Activated T-cell treated with anti-CD3 and anti-CD28 coated beads, Interleukin-2, amount 50 U/mL, for 72 hours (primary cell): ENCODE measurements around the gene PDSS2. TPM values are rescaled to one million over a fixed set of nuclear protein-coding genes. Genes with fewer than 3 reads are reported as not detected.
A peak's percentile ranks its signal among the peaks of the same experiment; 100 is the strongest.
"Not testable (repeated sequence)": the region's sequence is repeated elsewhere in the genome, so short reads cannot be mapped to it uniquely, and the experiment has no call there.

Experiments used
- ATAC-seq, 2 donors: fragments of 150-1000 bp; cut with Tn5 transposase; replicated peaks in 1 of 2; 2 replicates each; pipeline ENCODE4 v1.10.0; 2021; ENCODE audit warnings: moderate library complexity in 2 of 2, mild to moderate bottlenecking in 1 of 2
- DNase-seq, 2 donors: peaks; one replicate each; pipeline ENCODE4 v3.0.0; 2021 to 2022; ENCODE audit warnings: mixed read lengths in 1 of 2
- H3K27ac Mint-ChIP-seq: one replicate; pipeline ENCODE4 v1.8.0; 2022; ENCODE audit warnings: mild to moderate bottlenecking, moderate library complexity, mixed read lengths
- H3K27me3 Mint-ChIP-seq: one replicate; pipeline ENCODE4 v1.8.0; 2022; ENCODE audit warnings: low read depth, mixed read lengths
- H3K36me3 Mint-ChIP-seq, 2 donors: one replicate each; pipeline ENCODE4 v1.8.0; 2022; ENCODE audit warnings: mixed read lengths in 2 of 2, mild to moderate bottlenecking in 1 of 2; ENCODE audit not compliant: insufficient read depth in 2 of 2
- H3K4me1 Mint-ChIP-seq: one replicate; pipeline ENCODE4 v1.8.0; 2022; ENCODE audit warnings: low read depth, mixed read lengths
- H3K4me3 Mint-ChIP-seq, 2 donors: one replicate each; pipeline ENCODE4 v1.8.0; 2022; ENCODE audit warnings: mild to moderate bottlenecking in 2 of 2, mixed read lengths in 2 of 2, moderate library complexity in 2 of 2
- H3K9me3 Mint-ChIP-seq, 2 donors: one replicate each; pipeline ENCODE4 v1.8.0; 2022; ENCODE audit warnings: mixed read lengths in 2 of 2
- total RNA-seq, 2 donors: library from RNA; stranded (reverse); gene quantifications; one replicate each; pipeline ENCODE4 v1.2.3, GENCODE V29; 2022

PDSS2 gene
- total RNA-seq, 2 donors from 2014 or later: 12.1 to 14.3 TPM

DNA sequence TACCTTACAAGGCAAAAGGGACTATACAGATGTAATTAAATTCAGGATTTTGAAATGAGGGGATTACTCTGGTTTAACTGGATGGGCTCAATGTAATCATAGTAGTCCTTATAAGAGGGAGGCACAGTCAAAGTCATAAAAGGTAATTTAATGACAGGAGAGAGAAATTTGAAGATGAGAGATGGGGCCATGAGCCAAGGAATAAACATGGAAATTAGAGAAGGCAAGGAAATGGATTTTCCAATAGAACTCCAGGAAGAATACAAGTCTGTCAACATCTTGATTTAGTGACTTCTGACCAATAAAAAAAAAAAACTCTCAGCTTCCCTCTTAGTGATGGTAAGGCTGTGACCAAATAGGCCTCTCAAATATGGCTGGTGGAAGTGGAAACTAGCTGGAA lies 242.1 kb downstream of the PDSS2 start:
- H3K4me1 Mint-ChIP-seq: peaks cover under 1% of the 10 kb centered on the region
- no peak overlapping the region for H3K4me3 Mint-ChIP-seq
- no peak for DNase-seq
- ATAC-seq: no peak
- no peak overlapping the region for H3K27ac Mint-ChIP-seq
- H3K27me3 Mint-ChIP-seq: no peaks in the 10 kb centered on the region
- H3K9me3 Mint-ChIP-seq: no peaks in the 10 kb centered on the region
- no peaks in the 10 kb centered on the region for H3K36me3 Mint-ChIP-seq

DNA sequence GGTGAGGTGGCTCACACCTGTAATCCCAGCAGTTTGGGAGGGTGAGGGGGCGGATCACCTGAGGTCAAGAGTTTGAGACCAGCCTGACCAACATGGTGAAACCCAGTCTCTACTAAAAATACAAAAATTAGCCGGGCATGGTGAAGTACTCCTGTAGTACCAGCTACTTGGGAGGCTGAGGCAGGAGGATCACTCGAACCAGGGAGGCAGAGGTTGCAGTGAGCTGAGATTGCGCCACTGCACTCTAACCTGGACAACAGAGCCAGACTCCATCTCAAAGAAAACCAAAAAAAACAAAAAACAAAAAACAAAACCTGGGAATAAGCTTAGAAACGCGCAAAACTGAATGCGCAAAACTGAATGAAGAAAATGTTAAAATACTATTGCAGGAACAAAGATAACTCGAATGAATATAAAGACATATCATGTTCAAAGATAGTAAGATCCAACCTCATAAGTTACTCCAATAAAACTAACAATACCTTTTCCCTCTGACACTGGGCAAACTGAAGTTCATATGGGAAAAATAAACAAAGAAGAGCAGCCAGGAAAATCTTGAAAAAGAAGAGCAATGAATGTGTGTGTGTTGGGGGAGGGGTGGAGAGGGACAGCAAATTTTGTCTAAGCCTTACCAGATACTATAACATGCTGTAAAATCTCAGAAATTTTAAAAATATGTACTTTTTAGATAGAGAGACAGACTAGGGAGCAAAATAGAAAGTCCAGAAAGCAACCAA lies 243.0 kb downstream of the PDSS2 start:
- ATAC-seq (no peak), DNase-seq (no peak)
- no peak overlapping the region for H3K27ac Mint-ChIP-seq
- peaks cover 6% of the 10 kb centered on the region for H3K4me1 Mint-ChIP-seq
- H3K4me3 Mint-ChIP-seq: no peak overlapping the region
- no peaks in the 10 kb centered on the region for H3K27me3 Mint-ChIP-seq
- H3K36me3 Mint-ChIP-seq: no peaks in the 10 kb centered on the region
- H3K9me3 Mint-ChIP-seq: no peaks in the 10 kb centered on the region

DNA sequence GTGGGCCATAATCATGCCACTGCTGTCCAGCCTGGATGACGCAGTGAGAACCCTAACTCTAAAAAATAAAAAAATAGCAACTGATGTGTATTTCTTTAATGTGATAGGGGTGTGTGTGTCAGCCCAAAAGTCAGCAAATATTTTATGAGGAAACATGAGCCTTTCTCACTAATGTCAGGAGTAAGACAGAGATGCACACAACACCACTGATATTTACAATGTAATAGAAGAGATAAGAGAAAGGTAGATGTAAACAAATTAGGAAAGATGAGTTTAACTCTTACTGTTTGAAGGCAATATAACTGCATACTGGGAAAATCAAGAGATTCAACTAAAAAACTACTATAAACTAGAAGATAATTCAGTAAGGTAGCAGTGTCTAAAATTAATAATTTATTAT lies 244.0 kb downstream of the PDSS2 start:
- Mint-ChIP-seq H3K36me3 (no peaks in the 10 kb centered on the region), H3K9me3 (no peaks in the 10 kb centered on the region), H3K4me3 (no peak overlapping the region), H3K27me3 (no peaks in the 10 kb centered on the region), H3K4me1 (peaks cover 6% of the 10 kb centered on the region), H3K27ac (no peak overlapping the region)
- DNase-seq: no peak
- no peak for ATAC-seq

DNA sequence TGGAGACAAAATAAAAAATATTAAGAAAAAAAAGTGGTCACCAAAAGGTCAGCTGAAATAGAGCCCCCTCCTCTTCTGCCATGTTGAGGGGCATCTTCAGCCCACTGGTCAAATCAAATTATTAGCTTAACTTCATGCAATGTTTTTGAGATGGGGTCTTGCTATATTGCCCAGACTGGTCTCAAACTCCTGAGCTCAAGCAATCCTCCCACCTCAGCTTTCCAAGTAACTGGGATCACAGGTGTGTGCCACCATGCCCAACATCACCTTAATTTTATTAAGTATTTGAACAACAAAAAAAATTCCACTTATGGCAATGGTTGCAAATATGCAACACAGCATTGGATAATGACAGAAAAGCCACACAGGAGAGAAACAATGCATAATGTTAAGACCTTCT lies 244.7 kb downstream of the PDSS2 start:
- H3K36me3 Mint-ChIP-seq: no peaks in the 10 kb centered on the region
- peaks cover 6% of the 10 kb centered on the region for H3K4me1 Mint-ChIP-seq
- no peak overlapping the region for H3K4me3 Mint-ChIP-seq
- DNase-seq: no peak
- no peak overlapping the region for H3K27ac Mint-ChIP-seq
- ATAC-seq: no peak
- no peaks in the 10 kb centered on the region for H3K9me3 Mint-ChIP-seq
- no peaks in the 10 kb centered on the region for H3K27me3 Mint-ChIP-seq

DNA sequence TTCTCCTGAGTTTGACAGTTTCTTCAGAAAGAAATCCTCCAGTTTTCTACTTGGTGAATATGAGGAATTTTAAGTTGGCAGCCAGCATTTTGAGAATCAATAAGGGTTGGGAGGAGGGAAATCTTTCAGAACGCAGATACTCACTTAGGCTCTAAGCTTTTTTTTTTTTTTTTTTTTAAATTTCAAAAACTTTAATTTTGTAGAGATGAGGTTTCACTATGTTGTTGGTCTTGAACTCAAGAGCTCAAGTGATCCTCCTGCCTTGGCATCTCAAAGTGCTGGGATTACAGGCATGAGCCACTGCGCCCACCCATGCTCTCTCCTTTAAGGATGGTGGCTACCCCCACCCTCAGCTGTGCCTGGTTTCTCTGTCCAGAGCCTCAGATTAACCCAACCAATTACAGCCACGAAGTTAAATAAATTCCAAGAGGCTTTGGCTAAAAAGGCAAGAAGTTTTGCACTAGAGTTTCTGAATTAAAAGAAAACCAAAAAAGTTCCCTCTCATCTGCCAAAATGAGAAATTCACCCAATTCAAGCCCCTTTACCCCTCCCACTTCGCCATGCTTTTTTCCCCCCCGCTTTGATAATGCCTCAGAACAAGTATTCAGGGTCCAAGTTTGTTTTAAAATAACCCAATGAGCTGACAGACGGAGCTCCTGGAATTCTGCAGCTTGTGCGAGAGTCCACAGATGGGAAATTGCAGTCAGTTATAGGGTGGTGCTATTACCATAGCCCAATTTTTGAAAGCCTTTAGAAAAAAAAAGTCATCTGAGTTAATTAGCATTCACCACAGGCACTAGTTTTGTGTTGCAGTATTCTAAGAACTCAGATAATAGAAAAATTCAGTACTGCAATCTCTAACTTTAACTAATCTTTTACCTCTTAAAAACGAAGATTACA lies 249.7 kb downstream of the PDSS2 start:
- H3K27me3 Mint-ChIP-seq: no peaks in the 10 kb centered on the region

DNA sequence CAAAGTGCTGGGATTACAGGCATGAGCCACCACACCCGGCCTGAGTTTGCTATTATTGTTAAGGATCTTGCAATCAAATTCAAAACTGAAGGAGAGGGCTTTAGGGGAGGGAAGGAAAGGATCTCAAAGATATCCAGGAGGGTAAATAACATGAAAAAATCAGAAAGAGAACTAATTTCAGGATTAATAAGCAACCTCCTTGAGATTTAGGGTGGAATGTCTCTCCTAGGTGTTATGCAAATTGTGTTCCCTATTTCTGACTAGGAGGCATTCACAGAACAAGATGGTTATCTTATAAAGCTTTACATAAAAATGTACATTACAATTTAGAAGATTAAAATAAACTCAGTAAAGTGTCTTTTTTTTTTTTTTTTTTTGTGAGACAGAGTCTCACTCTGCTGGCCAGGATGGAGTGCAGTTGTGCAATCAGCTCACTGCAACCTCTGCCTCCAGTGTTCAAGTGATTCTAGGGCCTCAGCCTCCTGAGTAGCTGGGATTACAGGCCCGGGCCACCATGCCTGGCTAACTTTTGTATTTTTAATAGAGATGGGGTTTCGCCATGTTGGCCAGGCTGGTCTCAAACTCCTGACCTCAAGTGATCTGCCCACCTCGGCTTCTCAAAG lies 252.0 kb downstream of the PDSS2 start:
- H3K27me3 Mint-ChIP-seq: no peaks in the 10 kb centered on the region
- ATAC-seq (no peak), DNase-seq (no peak)
- peaks cover 4 to 6% of the 10 kb centered on the region in 2 donors for H3K36me3 Mint-ChIP-seq
- no peak overlapping the region for H3K4me3 Mint-ChIP-seq
- no peak overlapping the region for H3K27ac Mint-ChIP-seq
- H3K9me3 Mint-ChIP-seq: peaks cover 3 to 4% of the 10 kb centered on the region in 2 donors
- H3K4me1 Mint-ChIP-seq: peaks cover 6% of the 10 kb centered on the region

More for the DNA sequence above, 249.7 kb downstream of the PDSS2 start:
- Mint-ChIP-seq H3K9me3 (no peaks in the 10 kb centered on the region), H3K27ac (no peak overlapping the region), H3K4me3 (no peak overlapping the region), H3K36me3 (peaks cover 2% of the 10 kb centered on the region in 2 donors), H3K4me1 (peaks cover 6% of the 10 kb centered on the region)
- ATAC-seq (no peak), DNase-seq (no peak)

DNA sequence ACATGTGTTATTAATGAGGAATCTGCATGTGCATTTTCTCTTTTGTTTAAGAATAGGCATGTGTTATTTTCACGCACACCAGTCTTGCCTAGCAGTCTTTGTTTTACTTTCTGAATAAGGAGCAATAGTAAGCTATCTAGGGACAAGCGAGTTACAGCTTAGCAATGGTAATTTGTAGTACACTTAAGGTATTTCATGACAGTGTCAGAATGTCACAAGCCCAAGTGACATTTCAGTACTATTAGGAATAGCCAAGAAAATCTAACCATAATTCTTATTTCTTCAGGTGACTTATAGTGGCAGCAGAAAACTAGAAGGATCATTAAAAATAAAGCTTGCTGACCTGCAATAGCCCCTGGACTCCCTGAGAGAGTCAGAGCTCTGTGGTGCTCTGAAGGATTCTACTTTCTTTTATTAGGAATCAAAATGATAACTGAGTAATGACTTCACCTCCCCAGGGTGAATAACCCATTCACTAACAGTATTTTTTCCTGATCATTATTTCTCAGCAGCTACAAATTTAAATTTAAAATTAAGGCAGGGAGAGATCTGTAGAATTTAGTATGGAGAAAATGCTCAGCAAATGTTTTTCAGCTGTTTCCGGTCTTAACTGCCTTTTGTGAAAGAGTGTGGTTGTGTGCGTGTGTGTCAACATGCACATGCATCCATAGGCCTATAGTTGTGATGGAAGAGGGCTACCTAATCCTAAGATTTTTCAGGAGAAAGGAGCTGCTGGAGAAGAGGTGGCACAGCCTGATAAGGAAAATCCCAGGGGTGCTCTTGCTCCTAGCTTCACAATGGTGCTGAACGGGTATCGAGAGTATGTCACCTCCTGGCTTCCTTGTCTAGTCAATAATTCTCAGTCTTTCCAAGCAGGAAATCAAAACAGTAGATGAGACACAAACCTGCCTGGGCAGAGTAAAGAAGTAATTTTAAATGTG lies 254.0 kb downstream of the PDSS2 start:
- DNase-seq: no peak
- no peak overlapping the region for H3K4me3 Mint-ChIP-seq
- H3K4me1 Mint-ChIP-seq: no peaks in the 10 kb centered on the region
- ATAC-seq: no peak
- H3K36me3 Mint-ChIP-seq: peaks cover 4 to 6% of the 10 kb centered on the region in 2 donors
- H3K27me3 Mint-ChIP-seq: no peaks in the 10 kb centered on the region
- peaks cover 3 to 4% of the 10 kb centered on the region in 2 donors for H3K9me3 Mint-ChIP-seq
- no peak overlapping the region for H3K27ac Mint-ChIP-seq

DNA sequence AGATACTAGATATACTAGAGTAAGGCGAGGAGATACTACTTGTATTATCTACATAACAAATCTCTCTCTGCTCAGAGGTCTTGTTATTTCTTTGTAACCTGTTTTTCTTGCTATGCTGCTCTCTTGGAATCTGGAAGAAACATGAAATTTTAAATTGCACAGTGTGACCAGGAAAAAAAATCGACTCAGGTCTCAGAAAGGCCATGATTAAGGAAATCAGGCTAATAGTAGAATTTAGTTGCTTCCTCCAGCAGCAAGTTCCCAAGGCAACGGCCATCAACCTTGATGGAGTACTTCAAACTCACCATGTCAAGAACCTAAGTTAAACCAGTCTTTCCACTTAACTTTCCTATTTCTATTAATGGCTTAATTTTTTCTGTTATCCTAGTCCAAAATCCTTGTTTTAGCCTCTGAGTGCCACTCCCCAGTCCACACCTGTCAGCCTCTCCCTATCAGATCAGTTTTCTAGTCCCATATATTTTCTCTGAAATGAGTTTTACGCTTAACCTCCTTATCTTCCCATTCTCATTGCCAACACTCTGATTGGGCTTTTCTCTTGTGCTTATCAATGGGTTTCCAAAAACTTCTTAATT lies 256.4 kb downstream of the PDSS2 start:
- no peaks in the 10 kb centered on the region for H3K4me1 Mint-ChIP-seq
- peaks cover 4 to 6% of the 10 kb centered on the region in 2 donors for H3K36me3 Mint-ChIP-seq
- DNase-seq: no peak

DNA sequence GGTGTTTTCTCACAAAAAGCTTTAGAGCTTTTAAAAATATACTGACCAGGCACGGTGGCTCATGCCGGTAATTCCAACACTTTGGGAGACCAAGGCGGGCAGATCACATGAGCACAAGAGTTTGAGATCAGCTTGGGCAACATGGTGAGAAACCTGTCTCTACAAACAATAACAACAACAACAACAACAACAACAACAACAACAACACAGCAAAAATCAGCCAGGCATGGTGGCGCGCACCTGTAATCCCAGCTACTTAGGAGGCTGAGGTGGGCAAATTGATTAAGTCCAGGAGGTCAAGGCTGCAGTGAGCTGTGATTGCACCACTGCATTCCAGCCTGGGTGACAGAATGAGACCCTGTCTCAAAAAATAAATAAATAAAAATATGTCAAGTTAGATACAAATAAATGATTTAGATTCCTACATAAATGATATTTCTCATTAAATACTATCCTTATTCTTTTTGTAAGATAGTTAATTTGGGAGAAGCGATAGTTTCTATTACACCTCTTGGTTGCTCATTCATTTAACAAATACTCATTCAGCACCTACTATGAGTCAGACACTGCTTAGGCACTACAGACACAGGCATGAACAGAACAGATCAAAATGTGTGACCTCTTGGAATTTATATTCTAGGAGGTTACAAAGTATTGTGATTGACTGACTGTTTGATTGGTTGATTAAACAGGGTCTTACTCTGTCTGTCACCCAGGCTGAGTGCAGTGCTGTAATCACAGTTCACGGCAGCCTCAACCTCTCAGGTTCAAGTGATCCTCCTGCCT lies 260.5 kb downstream of the PDSS2 start:
- Mint-ChIP-seq H3K4me1 (no peaks in the 10 kb centered on the region), H3K9me3 (no peaks in the 10 kb centered on the region), H3K4me3 (no peak overlapping the region), H3K27ac (no peak overlapping the region), H3K27me3 (no peaks in the 10 kb centered on the region), H3K36me3 (peaks cover 0 to 2% of the 10 kb centered on the region in 2 donors)
- ATAC-seq (peak; percentile 30 to 40), DNase-seq (no peak)

More for the DNA sequence above, 256.4 kb downstream of the PDSS2 start:
- H3K9me3 Mint-ChIP-seq: peaks cover 3 to 4% of the 10 kb centered on the region in 2 donors
- no peak overlapping the region for H3K27ac Mint-ChIP-seq
- H3K27me3 Mint-ChIP-seq: no peaks in the 10 kb centered on the region
- H3K4me3 Mint-ChIP-seq: no peak overlapping the region
- no peak for ATAC-seq

DNA sequence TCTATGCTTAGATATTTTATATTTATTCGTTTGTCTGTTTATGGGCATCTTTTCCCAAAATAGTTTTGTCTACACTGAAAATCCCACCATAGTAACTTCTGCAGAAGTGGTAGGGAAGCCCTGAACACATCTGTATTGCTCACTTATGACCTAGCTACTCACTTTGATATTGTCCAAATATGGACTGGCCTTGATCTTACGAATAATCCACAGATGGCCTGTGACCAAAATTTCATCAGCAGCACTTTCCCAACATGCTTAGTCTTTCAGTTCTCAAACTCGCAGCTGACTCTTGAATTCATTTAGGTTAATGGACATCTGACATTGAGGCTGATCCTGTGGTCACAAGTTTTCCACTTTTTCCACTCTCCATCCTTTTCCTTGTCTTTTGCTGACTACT lies 263.2 kb downstream of the PDSS2 start:
- ATAC-seq (no peak), DNase-seq (no peak)
- no peaks in the 10 kb centered on the region for H3K27me3 Mint-ChIP-seq
- H3K27ac Mint-ChIP-seq: no peak overlapping the region
- no peaks in the 10 kb centered on the region for H3K4me1 Mint-ChIP-seq
- no peaks in the 10 kb centered on the region for H3K9me3 Mint-ChIP-seq
- peaks cover 0 to 2% of the 10 kb centered on the region in 2 donors for H3K36me3 Mint-ChIP-seq
- no peak overlapping the region for H3K4me3 Mint-ChIP-seq

DNA sequence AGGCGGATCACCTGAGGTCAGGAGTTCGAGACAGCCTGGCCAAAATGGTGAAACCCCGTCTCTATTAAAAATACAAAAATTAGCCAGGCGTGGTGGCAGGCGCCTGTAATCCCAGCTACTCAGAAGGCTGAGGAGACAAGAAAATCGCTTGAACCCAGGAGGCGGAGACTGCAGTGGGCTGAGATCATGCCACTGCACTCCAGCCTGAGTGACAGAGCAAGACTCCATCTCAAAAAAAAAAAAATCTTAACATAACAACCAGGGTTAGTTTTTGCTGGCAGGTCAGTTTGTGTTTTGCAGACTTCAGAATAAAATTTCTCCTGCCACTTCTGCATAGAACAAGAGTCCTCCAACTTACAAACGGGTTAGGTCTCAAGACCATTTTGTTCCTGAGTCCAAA lies 264.6 kb downstream of the PDSS2 start:
- H3K9me3 Mint-ChIP-seq: not testable (repeated sequence)

More for the DNA sequence above, 264.6 kb downstream of the PDSS2 start:
- DNase-seq, H3K4me1 Mint-ChIP-seq, H3K36me3 Mint-ChIP-seq, ATAC-seq, H3K27ac Mint-ChIP-seq, H3K27me3 Mint-ChIP-seq, H3K4me3 Mint-ChIP-seq: not testable (repeated sequence)
